Measurements from ENCODE around the gene L3MBTL1.
A peak's percentile ranks its signal among the peaks of the same experiment; 100 is the strongest.

Gene L3MBTL1

DNA sequence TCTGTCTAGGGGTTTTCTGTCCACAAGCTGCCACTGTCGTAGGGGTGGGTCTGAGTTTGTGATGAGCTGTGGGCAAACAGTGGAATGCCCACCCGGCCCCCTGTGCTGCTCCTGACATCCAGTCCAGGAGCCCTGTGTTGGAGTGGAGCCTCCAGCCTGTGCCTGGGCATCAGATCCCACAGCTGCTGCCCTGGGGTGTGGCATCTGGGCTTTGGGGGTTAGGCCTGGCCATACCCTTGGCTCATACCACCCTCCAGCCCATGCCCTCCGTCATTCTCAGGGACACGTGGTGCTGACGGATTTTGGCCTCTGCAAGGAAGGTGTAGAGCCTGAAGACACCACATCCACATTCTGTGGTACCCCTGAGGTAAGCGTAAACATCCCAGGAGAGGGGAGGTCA is 64.3 kb downstream of the L3MBTL1 start:
- TF ChIP-seq, protein P1, sequence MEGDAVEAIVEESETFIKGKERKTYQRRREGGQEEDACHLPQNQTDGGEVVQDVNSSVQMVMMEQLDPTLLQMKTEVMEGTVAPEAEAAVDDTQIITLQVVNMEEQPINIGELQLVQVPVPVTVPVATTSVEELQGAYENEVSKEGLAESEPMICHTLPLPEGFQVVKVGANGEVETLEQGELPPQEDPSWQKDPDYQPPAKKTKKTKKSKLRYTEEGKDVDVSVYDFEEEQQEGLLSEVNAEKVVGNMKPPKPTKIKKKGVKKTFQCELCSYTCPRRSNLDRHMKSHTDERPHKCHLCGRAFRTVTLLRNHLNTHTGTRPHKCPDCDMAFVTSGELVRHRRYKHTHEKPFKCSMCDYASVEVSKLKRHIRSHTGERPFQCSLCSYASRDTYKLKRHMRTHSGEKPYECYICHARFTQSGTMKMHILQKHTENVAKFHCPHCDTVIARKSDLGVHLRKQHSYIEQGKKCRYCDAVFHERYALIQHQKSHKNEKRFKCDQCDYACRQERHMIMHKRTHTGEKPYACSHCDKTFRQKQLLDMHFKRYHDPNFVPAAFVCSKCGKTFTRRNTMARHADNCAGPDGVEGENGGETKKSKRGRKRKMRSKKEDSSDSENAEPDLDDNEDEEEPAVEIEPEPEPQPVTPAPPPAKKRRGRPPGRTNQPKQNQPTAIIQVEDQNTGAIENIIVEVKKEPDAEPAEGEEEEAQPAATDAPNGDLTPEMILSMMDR (conservative IDR thresholded peaks at IDR 0.05; ENCODE audit: low read depth) = no peak
- POLR2A ChIA-PET (ENCODE audit: low non-redundant PET) = no interaction called here
- no peak for DNase-seq (ENCODE audit: low spot score)
- H3K27ac ChIP-seq = no peak overlapping the region
- CTCF ChIA-PET = interaction anchor here (0.6 to 0.9 kb wide), 2 partner anchors 34 to 402 kb away, joined by 3 read pairs; no protein-coding TSS in a partner anchor

DNA sequence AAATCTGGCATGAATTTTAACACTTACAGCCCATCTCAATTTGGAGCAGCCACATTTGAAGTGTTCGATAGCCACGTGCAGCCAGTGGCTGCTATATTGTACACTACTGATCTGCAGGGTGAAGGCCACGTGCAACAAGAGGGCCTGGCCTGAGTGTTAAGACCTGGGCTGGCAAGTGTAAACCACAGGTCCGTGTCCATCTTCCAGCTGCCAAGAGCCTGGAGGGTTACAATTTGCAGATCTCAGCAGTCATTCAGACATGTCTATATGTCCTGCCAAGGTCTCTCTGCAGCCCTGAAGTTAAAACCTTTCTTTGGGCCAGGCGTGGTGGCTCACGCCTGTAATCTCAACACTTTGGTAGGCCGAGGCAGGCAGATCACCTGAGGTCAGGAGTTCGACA is 65.4 kb downstream of the L3MBTL1 start:
- TF ChIP-seq, protein P1 (conservative IDR thresholded peaks at IDR 0.05; ENCODE audit: low read depth) = no peak
- no peak overlapping the region for H3K27ac ChIP-seq
- CTCF ChIA-PET = no interaction called here
- no peak for DNase-seq (ENCODE audit: low spot score)
- POLR2A ChIA-PET (ENCODE audit: low non-redundant PET) = no interaction called here

DNA sequence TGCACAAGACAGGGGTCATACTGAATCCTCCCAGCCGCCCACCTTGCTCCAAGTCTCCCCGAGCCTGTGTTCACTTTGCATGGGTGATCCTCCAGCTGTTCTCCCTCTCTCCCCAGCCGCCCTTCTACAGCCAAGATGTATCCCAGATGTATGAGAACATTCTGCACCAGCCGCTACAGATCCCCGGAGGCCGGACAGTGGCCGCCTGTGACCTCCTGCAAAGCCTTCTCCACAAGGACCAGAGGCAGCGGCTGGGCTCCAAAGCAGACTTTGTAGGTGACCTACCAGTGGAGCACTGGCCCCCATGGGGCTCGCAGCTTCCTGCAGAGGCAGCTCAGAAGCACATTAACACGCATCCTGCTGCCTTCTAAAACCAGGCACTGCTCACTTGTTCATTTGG is 68.6 kb downstream of the L3MBTL1 start:
- CTCF ChIA-PET = interaction anchor here (0.6 to 1.1 kb wide), 2 partner anchors 9 to 47 kb away, joined by 3 read pairs; no protein-coding TSS in a partner anchor

DNA sequence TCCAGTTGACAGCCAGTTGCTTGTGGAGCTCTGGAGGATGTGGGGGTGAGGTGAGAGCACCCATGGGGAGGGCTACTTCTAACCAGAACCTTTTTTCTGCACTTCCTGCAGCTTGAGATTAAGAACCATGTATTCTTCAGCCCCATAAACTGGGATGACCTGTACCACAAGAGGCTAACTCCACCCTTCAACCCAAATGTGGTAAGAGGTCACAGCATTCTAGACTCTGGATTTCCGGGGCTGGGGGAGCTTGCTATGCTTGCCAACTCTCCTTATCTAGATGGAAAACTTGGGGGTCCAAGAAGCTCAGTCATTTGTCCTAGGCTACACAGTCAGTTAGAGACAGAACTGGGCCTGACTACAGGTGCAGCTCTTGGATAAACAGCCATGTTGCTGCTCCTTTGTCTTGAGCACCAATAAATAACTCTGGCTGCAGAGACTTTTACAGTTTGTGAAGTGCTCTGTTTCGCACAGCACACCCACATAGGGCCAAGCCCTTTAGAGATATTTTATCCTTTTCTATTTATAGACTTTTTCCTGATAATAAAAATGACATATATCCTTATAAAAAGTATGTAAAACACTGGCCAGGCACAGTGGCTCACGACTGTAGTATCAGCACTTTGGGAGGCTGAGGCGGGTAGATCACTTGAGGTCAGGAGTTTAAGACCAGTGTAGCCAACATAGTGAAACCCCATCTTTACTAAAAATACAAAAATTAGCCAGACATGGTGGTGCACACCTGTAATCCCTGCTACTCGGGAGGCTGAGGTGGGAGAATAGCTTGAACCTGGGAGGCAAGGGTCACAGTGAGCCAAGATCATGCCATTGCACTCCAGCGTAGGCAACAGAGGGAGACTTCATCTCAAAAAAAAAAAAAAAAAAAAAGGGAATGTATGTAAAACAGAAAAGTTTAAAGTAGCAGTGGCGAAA is 72.6 kb downstream of the L3MBTL1 start:
- DNase-seq (ENCODE audit: low spot score) = no peak
- TF ChIP-seq, protein P1 (conservative IDR thresholded peaks at IDR 0.05; ENCODE audit: low read depth) = no peak
- no peak overlapping the region for H3K27ac ChIP-seq
- POLR2A ChIA-PET (ENCODE audit: low non-redundant PET) = interaction anchor here (0.6 kb wide), 1 partner anchor 11 kb away, joined by 3 read pairs; no protein-coding TSS in a partner anchor
- CTCF ChIA-PET = interaction anchor here (0.7 kb wide), 1 partner anchor 238 kb away, joined by 3 read pairs; no protein-coding TSS in a partner anchor

More for the DNA sequence above, 68.6 kb downstream of the L3MBTL1 start:
- POLR2A ChIA-PET (ENCODE audit: low non-redundant PET) = no interaction called here
- TF ChIP-seq, protein P1 (conservative IDR thresholded peaks at IDR 0.05; ENCODE audit: low read depth) = no peak
- DNase-seq (ENCODE audit: low spot score) = no peak
- H3K27ac ChIP-seq = no peak overlapping the region

DNA sequence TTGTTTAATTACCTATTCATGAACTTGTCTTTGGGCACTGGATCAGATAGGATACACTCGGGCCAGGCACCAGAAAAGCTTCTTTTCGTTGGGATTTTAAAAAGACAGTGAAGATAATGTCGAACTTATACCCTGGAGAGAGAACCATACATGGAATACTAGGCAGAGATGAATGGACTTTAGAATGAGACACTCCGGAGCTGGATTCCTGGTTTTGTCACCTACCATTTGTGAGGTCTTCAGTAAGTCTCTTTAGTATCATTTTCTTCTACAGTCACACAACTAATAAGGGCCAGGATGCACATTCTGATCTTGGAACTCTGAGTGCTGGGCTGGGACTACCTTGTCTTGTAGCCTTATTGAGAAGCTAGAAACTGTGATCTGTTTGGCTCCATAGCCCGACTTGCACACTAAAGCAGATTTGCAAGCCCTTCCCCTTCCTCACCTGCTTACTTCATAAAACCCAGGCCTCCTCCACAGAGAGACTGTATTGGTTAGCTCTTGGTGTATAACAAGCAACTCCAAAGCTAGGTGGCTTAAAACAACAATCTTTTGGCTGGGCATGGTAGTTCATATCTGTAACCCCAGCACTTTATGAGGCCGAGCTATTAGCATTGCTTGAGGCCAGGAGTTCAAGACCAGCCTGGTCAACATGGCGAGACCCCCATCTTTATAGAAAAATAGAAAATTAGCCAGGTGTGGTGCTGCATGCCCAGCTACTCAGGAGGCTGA is 75.8 kb downstream of the L3MBTL1 start:
- ChIA-PET CTCF (interaction anchor here (0.6 to 1.9 kb wide), 3 partner anchors 13 to 497 kb away, joined by 3 to 9 read pairs (median 3); no protein-coding TSS in a partner anchor), POLR2A (ENCODE audit: low non-redundant PET) (no interaction called here)
- H3K27ac ChIP-seq = peak overlapping the region; percentile 34
- DNase-seq (ENCODE audit: low spot score) = no peak
- TF ChIP-seq, protein P1 (conservative IDR thresholded peaks at IDR 0.05; ENCODE audit: low read depth) = no peak

DNA sequence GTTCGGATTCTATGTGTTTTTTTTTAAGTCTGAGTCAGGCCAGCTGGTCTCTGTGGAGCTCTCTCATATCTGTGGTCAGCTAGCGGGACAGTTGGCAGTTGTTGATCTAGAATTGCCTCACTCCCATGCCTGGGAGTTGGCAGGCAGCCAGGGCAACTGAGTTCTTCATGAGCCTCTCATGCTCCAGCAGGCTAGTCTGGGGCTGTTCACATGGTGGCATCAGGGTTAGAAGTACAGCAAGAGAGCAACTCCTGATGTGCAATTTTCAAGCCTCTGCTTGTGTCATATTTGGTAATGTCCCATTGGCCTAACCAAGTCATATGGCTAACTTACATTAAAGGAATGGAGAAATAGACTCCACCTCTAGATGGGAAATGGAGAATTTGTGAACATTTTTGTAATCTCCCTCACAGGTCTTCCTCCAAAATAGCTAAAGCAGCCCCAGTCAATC is 76.5 kb downstream of the L3MBTL1 start:
- CTCF ChIA-PET = interaction anchor here (1.0 to 1.9 kb wide), 2 partner anchors 14 to 47 kb away, joined by 3 to 9 read pairs; no protein-coding TSS in a partner anchor
- POLR2A ChIA-PET (ENCODE audit: low non-redundant PET) = interaction anchor here (1.2 kb wide), 1 partner anchor 14 kb away, joined by 3 read pairs; no protein-coding TSS in a partner anchor
- H3K27ac ChIP-seq = peak overlapping the region; percentile 34
- TF ChIP-seq, protein P1 (conservative IDR thresholded peaks at IDR 0.05; ENCODE audit: low read depth) = no peak
- peak; percentile 52 for DNase-seq (ENCODE audit: low spot score)

All from RWPE1 (cell line).